Measurements from ENCODE around the gene ZNF185. TPM values are rescaled to one million over a fixed set of nuclear protein-coding genes. Genes with fewer than 3 reads are reported as not detected.

ZNF185 gene
- total and polyA plus RNA-seq, 2 donors (not counting 3 experiments of a cell fraction or from before 2014, with no cell fraction given) = 18.7 to 31.6 TPM

GRCh38 chrX:152907084-152907651, 9.3 kb downstream of the ZNF185 start:
- H3K27me3 ChIP-seq (ENCODE audit: control insufficient read depth in 2 of 2, insufficient read depth in 2 of 2, low read length in 2 of 2) = no peaks in the 10 kb centered on the region
- H4K20me1 ChIP-seq (replicated peaks; ENCODE audit: control insufficient read depth, extremely low read depth, insufficient read depth, low read length) = no peaks in the 10 kb centered on the region
- H3K36me3 ChIP-seq (ENCODE audit: control insufficient read depth in 2 of 2, extremely low read depth in 1 of 2, insufficient read depth in 2 of 2, low read length in 2 of 2) = no peaks in the 10 kb centered on the region
- peaks cover 11% of the 10 kb centered on the region for H3K79me2 ChIP-seq (ENCODE audit: control insufficient read depth, insufficient read depth, low read length)
- H3K4me3 ChIP-seq (replicated peaks in 1 of 3; ENCODE audit: insufficient read depth in 1 of 3, low read depth in 1 of 3, low read length in 3 of 3) = no peak overlapping the region
- CTCF ChIA-PET = no interaction called here
- DNase-seq (ENCODE audit: low read depth, low spot score) (no peak), FAIRE-seq (no peak)
- no peak overlapping the region for H3K4me2 ChIP-seq (ENCODE audit: insufficient read depth, low read length)
- no peaks in the 10 kb centered on the region for H3K9me3 ChIP-seq (replicated peaks; ENCODE audit: control insufficient read depth, insufficient read depth, low read length)
- H2AFZ ChIP-seq (ENCODE audit: low read depth, low read length) = no peak overlapping the region
- H3K4me1 ChIP-seq (ENCODE audit: control insufficient read depth, extremely low read depth, insufficient read depth, low read length) = peaks cover 4% of the 10 kb centered on the region
- no peak overlapping the region for H3K9ac ChIP-seq (replicated peaks; ENCODE audit: extremely low read depth, insufficient read depth, low read length)
- H3K9me1 ChIP-seq (replicated peaks; ENCODE audit: control insufficient read depth, extremely low read depth, insufficient read depth, low read length) = no peaks in the 10 kb centered on the region
- BruUV-seq (replicated peaks) = no TSS peak
- POLR2A ChIA-PET = no interaction called here
- TF ChIP-seq GATA2 (IDR thresholded peaks at IDR 0.05; ENCODE audit: insufficient read depth, insufficient read length, low read depth, low read length) = no peak
- TF ChIP-seq JUN (IDR thresholded peaks at IDR 0.05; ENCODE audit: borderline replicate concordance, insufficient read depth, insufficient read length, low read depth) = no peak
- no peak for TF ChIP-seq CTCF (IDR thresholded peaks at IDR 0.05; ENCODE audit: extremely low read depth in 1 of 2, insufficient read depth in 1 of 2, low read depth in 1 of 2, low read length in 2 of 2)
- TF ChIP-seq POLR2AphosphoS5 (IDR thresholded peaks at IDR 0.05; ENCODE audit: insufficient read depth, low read depth, low read length) = no peak
- no peak for TF ChIP-seq POLR2A (IDR thresholded peaks at IDR 0.05; ENCODE audit: low read depth, low read length)
- TF ChIP-seq EZH2 (IDR thresholded peaks at IDR 0.05; ENCODE audit: borderline replicate concordance, low read depth, low read length, severe bottlenecking) = no peak
- TF ChIP-seq FOS (IDR thresholded peaks at IDR 0.05; ENCODE audit: borderline replicate concordance, insufficient read depth, low read length) = no peak
- no peak for TF ChIP-seq MYC (IDR thresholded peaks at IDR 0.05; ENCODE audit: low read depth, low read length)
- no peak for TF ChIP-seq MAX (IDR thresholded peaks at IDR 0.05; ENCODE audit: insufficient read depth, insufficient read length)
- dilution Hi-C loops (cut with MboI; ENCODE audit: extremely low pct_ligation_motif_present, low sequenced_read_pairs) = no loop called here
- no peak overlapping the region for H3K27ac ChIP-seq (ENCODE audit: insufficient read depth, low read depth, low read length)
- intact Hi-C loops (cut with micrococcal nuclease) = no loop called here

Measured in endothelial cell of umbilical vein (primary cell).